GM21447 (cell line): Measurements from ENCODE around the gene CREB1.
"Not testable (repeated sequence)": the region's sequence is repeated elsewhere in the genome, so short reads cannot be mapped to it uniquely, and the experiment has no call there.

Experiments used
- ATAC-seq: cut with Tn5 transposase; IDR thresholded peaks from one replicate; pipeline ENCODE4 v1.9.1; 2021; ENCODE audit not compliant: unreplicated experiment

Gene CREB1

DNA sequence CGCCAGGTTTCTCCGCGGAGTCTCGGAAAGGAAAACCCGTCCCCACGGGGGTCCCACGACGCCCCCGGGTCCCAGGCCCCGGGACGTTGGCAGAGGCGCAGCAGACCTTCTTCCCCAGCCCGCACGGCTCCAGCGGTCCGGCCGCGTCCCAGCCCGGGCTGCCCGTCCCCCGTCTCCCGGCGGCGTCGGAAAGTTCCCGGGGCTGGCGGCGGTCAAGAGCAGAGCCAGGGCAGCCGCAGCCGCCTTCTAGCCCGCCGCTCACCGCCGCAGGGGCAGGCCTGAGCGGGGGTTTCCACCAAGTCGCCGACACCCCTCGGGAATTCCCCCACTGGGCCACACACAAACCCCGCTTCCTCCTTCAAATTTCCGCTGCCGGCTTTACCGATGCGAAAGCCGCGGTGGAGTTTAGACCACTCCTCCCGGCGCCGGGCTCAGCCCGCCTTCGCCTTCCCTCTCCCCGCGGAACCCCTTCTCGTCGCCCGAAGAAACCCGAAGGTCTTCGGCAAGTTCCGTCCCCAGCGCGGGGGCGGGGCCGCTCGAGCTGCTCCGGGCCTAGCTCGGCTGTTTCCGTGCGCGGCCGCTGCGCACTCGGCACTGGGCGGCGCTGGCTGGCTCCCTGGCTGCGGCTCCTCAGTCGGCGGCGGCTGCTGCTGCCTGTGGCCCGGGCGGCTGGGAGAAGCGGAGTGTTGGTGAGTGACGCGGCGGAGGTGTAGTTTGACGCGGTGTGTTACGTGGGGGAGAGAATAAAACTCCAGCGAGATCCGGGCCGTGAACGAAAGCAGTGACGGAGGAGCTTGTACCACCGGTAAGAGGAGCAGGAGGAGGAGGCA is at the start of gene CREB1:
TSS of gene CREB1 (plus strand) at position 633 of the 830 bp plus-strand sequence. CDS start 25,674 bp downstream, outside the sequence.
- peak; percentile 77 for ATAC-seq

DNA sequence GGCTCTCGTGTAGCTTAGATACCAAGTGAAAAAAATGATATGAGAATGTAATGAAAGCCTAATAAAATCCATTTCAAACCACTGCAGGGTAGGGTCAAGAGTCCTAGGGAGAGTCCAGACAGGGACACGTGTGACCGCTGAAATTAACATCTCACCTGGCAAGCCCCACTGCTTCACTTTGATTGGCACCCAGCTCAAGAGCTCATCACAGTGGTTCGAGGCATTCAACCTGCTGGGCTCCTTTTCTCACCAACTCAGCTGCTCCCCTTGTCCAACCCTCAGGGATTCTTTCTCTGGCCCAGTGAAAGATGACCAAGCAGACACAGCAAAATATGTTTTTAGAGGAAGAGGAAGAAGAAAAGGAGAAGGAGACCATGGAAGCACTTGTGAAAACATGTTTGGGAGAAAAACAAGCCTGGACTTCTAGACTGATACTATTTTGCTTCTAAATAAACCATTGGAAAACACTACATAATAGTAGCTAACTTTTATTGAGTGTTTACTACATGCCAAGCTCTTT is 49.2 kb upstream of the CREB1 start:
- ATAC-seq, result no peak

- no peak for ATAC-seq
Observed at GRCh38 chr2:207481924-207482323, 47.8 kb upstream of the CREB1 start.

GRCh38 chr2:207482630-207483029 is 47.1 kb upstream of the CREB1 start:
- ATAC-seq, result no peak

DNA sequence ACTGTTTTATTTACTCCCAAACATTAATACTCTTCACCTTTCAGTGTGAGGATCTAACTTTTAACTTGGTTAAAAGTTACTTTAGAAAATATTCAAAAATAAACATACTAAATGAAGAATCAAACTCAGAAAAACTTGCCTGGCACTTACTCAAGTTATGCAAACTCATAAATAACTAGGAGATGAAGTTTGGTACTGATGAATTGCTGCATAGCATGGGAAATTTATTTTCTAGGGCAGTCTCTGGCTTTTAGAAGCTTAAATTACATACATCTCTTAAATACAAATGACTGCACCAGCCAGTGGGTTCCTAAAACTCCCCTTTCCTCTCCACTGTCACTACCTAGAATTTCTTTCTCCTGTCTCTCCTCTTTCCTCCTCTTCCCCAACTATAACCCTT is 46.7 kb upstream of the CREB1 start:
- no peak for ATAC-seq

DNA sequence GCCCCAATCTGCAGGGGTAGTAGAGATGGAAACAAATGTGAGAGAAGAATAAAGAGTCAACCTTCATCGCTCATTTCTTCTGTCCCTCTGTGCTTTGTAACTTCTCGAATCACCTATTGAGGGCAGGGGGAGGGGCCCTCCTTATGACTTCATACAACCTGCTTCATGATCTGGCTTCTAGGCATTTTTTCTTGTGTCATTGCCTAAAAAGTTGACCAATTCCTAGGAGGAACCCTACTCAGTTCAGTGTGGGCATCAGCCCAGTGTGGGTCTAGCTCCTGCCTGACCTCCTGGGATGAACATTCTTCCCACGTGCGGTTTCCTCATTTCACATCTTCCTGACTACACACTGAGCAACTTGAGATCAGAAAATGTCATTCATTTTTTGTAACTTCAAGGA is 46.3 kb upstream of the CREB1 start:
- ATAC-seq, result no peak

- ATAC-seq, result peak; percentile 77
Observed at GRCh38 chr2:207484444-207485391, 45.0 kb upstream of the CREB1 start.

DNA sequence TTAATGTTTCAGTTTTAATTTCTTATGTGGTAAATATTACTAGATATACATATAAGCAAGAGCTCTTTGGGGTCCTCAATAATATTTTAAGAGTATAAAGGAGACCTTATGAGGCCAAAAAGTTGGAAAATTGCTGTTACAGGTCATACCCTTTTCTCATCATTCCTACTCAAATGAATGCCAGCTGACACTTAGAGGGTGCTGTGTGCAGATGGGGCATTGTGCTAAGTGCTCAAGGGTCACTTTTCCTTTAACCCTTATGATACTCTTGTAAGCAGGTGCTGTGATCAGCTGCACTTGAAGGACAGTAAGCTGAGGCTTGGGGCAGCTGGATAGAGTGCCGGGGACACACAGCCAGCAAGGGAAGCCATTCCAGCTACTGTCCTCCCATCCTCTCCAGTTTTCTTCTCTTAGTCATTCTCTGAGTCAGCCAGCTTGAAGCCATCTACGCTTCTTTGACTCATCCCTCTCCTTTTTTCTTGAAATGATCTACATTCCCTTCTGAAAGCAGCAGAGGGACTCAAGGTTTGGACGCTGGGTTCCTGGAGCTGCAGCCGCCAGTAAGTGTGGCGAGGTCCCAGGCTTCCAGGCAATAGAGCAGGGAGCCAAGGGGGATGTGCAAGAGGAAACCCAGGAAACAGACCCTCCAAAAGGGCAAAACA is 42.0 kb upstream of the CREB1 start:
- ATAC-seq, result no peak

DNA sequence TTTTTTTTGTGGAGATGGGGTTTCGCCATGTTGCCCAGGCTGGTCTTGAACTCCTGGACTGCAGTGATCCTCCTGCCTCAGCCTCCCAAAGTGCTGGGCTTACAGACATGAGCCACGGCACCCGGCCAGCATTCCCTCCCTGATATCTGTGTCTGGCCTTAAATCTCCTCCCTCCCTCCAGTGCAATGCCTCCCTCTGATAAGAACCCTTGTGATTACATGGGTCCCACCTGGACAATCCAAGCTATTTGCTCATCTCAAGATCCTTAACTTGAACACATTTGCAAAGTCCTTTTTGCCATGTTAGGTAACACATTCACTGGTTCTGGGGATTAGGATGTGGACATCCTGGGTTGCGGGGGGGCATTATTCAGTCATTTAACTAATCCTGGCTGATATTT is 40.5 kb upstream of the CREB1 start:
- no peak for ATAC-seq

DNA sequence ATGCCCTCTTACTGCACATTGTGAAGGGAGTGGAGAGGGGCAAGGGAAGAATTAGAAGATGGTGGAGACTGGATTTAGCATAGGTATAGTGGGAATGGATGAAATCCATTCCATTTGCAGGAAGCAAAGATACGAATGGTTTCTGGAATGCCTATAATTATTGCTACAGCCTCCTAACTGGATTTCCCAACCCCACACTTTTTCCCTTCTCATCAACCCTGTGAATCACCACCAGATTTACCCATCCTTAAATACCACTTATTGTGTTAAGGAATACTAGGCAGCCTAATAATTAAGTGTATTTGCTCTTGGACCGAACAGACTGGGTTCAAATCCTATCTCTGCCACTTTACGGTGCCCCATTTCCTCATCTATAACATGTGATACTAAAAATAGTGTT is 39.3 kb upstream of the CREB1 start:
- no peak for ATAC-seq

GRCh38 chr2:207491086-207491485 is 38.7 kb upstream of the CREB1 start:
- no peak for ATAC-seq

DNA sequence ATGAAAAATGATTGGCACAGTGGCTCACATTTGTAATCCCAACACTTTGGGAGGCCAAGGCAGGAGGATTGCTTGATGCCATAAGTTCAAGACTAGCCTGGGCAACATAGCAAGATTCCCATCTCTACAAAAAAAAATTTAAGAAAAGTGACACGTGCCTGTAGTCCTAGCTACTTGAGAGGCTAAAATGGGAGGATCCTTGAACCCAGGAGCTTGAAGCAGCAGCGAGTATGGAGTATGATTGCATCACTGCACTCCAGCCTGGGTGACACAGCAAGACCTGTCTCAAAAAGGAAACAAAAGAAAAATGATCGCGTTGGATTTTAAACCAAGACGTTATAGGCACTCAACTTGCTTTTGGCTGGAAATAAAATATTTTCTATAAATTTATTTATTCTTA is 37.8 kb upstream of the CREB1 start:
- ATAC-seq, result no peak

DNA sequence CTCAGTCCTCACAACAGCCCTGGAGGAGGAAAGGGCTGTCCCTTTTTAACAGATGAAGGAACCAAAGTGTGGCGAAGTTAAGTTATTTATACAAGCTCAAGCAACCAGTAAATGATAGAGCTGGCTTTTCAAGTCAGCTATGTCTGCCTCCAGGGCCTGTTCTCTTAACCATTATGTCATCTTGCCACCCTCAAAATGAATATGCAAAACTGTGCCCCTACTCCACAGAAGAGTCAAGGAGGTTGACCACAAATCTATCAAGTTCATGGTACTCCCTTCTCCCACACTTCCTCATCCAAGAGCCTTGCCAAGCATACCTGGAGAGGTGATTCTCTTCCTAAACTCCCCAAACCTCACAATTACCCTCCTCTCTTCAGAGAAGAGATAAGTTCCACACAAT is 37.3 kb upstream of the CREB1 start:
- no peak for ATAC-seq

DNA sequence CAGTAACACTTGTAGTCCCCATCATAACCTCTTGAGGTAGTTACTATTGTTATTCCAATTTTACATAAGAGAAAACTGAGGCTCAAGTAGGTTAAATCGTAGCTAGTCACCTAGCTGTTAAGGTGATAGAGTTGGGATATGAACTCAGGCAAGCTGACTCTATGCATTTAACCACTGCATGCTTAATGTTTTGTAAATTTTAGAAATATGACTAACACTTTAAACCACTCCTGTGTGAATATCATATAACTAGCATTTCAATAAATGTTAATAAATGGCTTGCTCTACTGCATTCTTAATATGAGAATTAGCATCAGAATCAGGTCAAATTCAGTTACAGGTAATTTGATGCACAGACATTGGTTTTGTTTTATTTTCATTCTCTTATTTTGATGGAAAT is 35.6 kb upstream of the CREB1 start:
- no peak for ATAC-seq

GRCh38 chr2:207496936-207497335 is 32.8 kb upstream of the CREB1 start:
- ATAC-seq, result not testable (repeated sequence)

DNA sequence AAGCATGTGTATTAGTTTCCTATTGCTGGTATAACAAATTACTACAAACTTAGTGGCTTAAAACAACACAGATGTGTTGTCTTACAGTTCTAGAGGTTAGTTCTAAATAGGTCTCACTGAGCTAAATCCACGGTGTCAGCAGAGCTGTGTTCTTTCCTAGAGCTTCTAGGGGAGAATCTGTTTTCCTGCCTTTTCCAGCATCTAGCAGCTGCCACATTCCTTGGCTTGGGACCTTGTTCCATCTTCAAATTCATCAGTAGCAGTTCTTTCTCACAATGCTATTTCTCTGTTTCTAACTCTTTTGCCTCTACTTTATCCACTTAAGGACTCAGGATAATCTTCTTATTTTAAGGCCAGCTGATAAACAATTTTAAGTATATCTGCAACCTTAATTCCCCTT is 32.2 kb upstream of the CREB1 start:
- ATAC-seq, result no peak

DNA sequence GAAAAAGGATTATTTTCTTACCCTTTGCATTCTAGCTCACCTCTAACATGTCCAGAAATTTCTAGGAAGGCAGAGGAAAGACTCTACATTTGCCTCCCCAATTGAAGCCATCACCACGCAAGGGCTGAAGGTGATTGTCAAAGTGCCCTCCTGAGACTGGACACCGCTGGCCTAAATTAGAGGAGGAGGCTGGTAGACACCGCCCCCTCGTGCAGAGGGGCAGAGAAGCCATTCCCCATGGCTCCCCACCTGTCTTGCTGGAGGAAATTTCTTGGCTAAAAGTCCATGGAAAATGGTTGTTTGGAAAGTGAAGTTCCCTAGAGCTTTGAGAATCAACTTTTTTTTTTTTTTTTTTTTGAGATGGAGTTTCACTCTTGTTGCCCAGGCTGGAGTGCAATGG is 31.3 kb upstream of the CREB1 start:
- no peak for ATAC-seq

DNA sequence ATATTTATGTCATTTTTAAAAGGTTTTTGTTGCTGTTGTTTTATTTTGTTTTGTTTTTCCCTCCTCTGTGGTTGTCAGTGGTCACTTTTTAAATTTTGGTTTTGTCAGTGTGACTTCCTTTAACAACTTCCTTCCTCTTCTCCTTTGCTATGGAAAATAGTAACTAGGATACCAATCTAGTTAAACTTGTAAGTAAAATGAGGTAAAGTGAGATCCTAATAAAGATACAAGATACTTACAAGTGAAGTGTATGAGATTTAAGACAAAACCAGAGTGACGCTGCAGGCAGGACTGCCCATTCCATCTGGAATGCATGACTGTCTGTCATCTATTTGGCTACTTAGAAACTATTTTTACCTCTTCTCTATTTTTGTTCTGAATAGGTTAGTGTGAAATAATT is 30.6 kb upstream of the CREB1 start:
- ATAC-seq, result no peak

DNA sequence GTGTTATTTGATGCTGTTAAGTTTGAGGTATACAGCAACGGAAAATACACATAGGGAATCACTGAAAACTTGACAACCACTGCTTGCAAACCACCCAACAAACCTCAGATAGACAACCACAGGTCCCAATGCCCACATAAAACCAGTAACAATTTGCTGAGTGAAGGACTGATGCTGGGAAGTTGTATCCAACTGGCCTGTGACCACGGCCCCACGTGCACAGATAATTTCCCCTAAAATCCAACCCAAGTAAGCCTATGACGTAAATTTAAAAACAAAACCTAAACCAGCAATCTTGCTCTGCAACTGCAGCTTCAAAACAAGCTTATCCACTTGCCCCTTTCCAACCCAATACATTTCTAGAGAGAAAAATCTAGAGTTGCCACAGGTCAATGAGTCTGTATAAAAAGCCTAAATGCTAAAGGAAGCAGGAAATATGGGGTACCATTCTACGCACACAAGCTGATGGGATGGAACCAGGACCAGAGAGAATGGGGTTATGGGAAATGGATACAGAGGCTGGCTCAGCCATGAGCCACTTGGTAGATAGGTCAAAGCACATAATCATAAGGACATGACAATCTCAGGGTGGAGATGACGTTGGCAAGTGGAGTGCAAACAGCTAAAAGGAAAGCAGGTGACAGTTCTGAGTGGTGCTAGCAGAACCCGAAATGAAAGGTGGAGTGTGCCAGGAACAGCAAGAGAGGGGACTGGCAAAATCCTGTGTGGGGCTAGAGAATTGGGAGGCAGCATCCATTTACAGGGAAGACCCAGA is 27.8 kb upstream of the CREB1 start:
- no peak for ATAC-seq

- peak; percentile 46 for ATAC-seq
Observed at GRCh38 chr2:207502577-207503198, 27.1 kb upstream of the CREB1 start.
